SK-N-SH treated with all-trans-retinoic acid at 6 μM for 48 hours (cell line): ENCODE data around the gene TLR7.

Source experiments
- ATAC-seq: fragments of 200-7000 bp; cut with Tn5 transposase; 3 replicates; pipeline ENCODE4 v1.9.1; 2020; ENCODE audit warnings: mild to moderate bottlenecking, moderate library complexity
- BACH2 ChIP-seq: fragments of 250-450 bp; sonication (Bioruptor Pico); IDR thresholded peaks from 2 replicates; pipeline ENCODE4 v1.9.0; 2021; ENCODE audit warnings: mild to moderate bottlenecking, borderline replicate concordance
- CSDC2 ChIP-seq: fragments of 250-450 bp; sonication (Bioruptor Pico); IDR thresholded peaks from 2 replicates; pipeline ENCODE4 v1.5.0; 2020; ENCODE audit warnings: mild to moderate bottlenecking, moderate library complexity
- GLIS3 ChIP-seq: fragments of 250-450 bp; sonication (Bioruptor Pico); IDR thresholded peaks from 2 replicates; pipeline ENCODE4 v1.5.0; 2020; ENCODE audit warnings: mild to moderate bottlenecking, moderate library complexity
- ISL1 ChIP-seq: fragments of 250-450 bp; sonication (Bioruptor Pico); IDR thresholded peaks from 2 replicates; pipeline ENCODE4 v2.1.2; 2022; ENCODE audit warnings: mild to moderate bottlenecking, moderate library complexity
- OSR1 ChIP-seq: fragments of 250-450 bp; sonication (Bioruptor Pico); IDR thresholded peaks from 2 replicates; pipeline ENCODE4 v1.8.0; 2022; ENCODE audit warnings: moderate library complexity, mild to moderate bottlenecking, inconsistent platforms
- PPARA ChIP-seq: fragments of 250-450 bp; sonication (Bioruptor Pico); IDR thresholded peaks from 2 replicates; pipeline ENCODE4 v1.5.0; 2020; ENCODE audit warnings: mild to moderate bottlenecking, borderline replicate concordance
- RARB ChIP-seq: fragments of 250-450 bp; sonication (Bioruptor Pico); IDR thresholded peaks from 2 replicates; pipeline ENCODE4 v1.8.0; 2021; ENCODE audit warnings: mild to moderate bottlenecking, moderate library complexity
- SNAI2 ChIP-seq: fragments of 250-450 bp; sonication (Bioruptor Pico); IDR thresholded peaks from 2 replicates; pipeline ENCODE4 v1.5.0; 2020; ENCODE audit warnings: mild to moderate bottlenecking, moderate library complexity
- TCF4 ChIP-seq: fragments of 250-450 bp; sonication (Bioruptor Pico); IDR thresholded peaks from 2 replicates; pipeline ENCODE4 v1.8.0; 2021; ENCODE audit warnings: mild to moderate bottlenecking, moderate library complexity, borderline replicate concordance
- ZC3H10 ChIP-seq: fragments of 250-450 bp; sonication (Bioruptor Pico); IDR thresholded peaks from 2 replicates; pipeline ENCODE4 v1.5.1; 2021; ENCODE audit warnings: mild to moderate bottlenecking, moderate library complexity
- ZFP3 ChIP-seq: fragments of 250-450 bp; sonication (Bioruptor Pico); IDR thresholded peaks from 2 replicates; pipeline ENCODE4 v1.5.0; 2020; ENCODE audit warnings: mild to moderate bottlenecking, moderate library complexity
- ZNF565 ChIP-seq: fragments of 450-650 bp; formaldehyde crosslinking; conservative IDR thresholded peaks from 2 replicates; pipeline ENCODE4 v1.5.0; 2020; ENCODE audit warnings: low read depth, mild to moderate bottlenecking, moderate library complexity
- ZNF70 ChIP-seq: fragments of 450-650 bp; formaldehyde crosslinking; IDR thresholded peaks from 2 replicates; pipeline ENCODE4 v1.5.0; 2020; ENCODE audit warnings: mild to moderate bottlenecking, moderate library complexity
- ZNF8 ChIP-seq: fragments of 450-650 bp; formaldehyde crosslinking; IDR thresholded peaks from 2 replicates; pipeline ENCODE4 v1.5.0; 2020; ENCODE audit warnings: mild to moderate bottlenecking, moderate library complexity
- TF ChIP-seq, protein P1 (sequence below): fragments of 250-450 bp; sonication (Bioruptor Pico); IDR thresholded peaks from 2 replicates; pipeline ENCODE4 v1.5.1; 2020; ENCODE audit warnings: low read depth, mild to moderate bottlenecking, moderate library complexity
- TF ChIP-seq, protein P2 (sequence below): fragments of 250-450 bp; sonication (Bioruptor Pico); IDR thresholded peaks from 2 replicates; pipeline ENCODE4 v1.5.0; 2020; ENCODE audit warnings: mild to moderate bottlenecking, moderate library complexity
- TF ChIP-seq, protein P3 (sequence below): fragments of 250-450 bp; sonication (Bioruptor Pico); IDR thresholded peaks from 2 replicates; pipeline ENCODE4 v1.5.1; 2021; ENCODE audit warnings: mild to moderate bottlenecking, moderate library complexity
- TF ChIP-seq, protein P4 (sequence below): fragments of 250-450 bp; sonication (Bioruptor Pico); IDR thresholded peaks from 2 replicates; pipeline ENCODE4 v1.8.0; 2021; ENCODE audit warnings: low read depth, mild to moderate bottlenecking, moderate library complexity, borderline replicate concordance
- TF ChIP-seq, protein P5 (sequence below): fragments of 250-450 bp; sonication (Bioruptor Pico); IDR thresholded peaks from 2 replicates; pipeline ENCODE4 v1.8.0; 2020; ENCODE audit warnings: mild to moderate bottlenecking, moderate library complexity, borderline replicate concordance

TLR7 gene

DNA sequence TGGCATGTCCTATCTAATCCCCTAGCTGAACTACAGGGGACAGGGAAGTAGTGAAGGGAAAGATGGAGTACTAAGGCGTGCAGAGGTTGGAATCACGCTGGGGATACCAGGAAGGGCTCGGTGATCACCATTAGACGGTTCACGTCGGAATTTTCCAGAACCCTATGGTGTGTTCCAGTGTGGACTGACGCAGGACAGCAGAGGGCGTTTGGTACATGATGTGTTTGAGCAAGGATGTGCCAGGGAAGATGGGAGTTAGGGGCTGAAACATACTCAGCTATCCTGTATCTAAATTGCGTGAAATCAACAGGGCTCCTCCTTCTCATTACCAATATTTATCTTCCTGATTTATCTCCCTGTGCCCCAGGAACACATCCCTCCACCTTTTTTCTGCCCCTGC is 41.9 kb upstream of the TLR7 start:
- TF ChIP-seq, protein P1, sequence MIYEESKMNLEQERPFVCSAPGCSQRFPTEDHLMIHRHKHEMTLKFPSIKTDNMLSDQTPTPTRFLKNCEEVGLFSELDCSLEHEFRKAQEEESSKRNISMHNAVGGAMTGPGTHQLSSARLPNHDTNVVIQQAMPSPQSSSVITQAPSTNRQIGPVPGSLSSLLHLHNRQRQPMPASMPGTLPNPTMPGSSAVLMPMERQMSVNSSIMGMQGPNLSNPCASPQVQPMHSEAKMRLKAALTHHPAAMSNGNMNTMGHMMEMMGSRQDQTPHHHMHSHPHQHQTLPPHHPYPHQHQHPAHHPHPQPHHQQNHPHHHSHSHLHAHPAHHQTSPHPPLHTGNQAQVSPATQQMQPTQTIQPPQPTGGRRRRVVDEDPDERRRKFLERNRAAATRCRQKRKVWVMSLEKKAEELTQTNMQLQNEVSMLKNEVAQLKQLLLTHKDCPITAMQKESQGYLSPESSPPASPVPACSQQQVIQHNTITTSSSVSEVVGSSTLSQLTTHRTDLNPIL (CRISPR knock-in tag): no peak
- TF ChIP-seq PPARA (CRISPR knock-in tag): no peak
- no peak for TF ChIP-seq ZNF8 (CRISPR knock-in tag)
- TF ChIP-seq, protein P2, sequence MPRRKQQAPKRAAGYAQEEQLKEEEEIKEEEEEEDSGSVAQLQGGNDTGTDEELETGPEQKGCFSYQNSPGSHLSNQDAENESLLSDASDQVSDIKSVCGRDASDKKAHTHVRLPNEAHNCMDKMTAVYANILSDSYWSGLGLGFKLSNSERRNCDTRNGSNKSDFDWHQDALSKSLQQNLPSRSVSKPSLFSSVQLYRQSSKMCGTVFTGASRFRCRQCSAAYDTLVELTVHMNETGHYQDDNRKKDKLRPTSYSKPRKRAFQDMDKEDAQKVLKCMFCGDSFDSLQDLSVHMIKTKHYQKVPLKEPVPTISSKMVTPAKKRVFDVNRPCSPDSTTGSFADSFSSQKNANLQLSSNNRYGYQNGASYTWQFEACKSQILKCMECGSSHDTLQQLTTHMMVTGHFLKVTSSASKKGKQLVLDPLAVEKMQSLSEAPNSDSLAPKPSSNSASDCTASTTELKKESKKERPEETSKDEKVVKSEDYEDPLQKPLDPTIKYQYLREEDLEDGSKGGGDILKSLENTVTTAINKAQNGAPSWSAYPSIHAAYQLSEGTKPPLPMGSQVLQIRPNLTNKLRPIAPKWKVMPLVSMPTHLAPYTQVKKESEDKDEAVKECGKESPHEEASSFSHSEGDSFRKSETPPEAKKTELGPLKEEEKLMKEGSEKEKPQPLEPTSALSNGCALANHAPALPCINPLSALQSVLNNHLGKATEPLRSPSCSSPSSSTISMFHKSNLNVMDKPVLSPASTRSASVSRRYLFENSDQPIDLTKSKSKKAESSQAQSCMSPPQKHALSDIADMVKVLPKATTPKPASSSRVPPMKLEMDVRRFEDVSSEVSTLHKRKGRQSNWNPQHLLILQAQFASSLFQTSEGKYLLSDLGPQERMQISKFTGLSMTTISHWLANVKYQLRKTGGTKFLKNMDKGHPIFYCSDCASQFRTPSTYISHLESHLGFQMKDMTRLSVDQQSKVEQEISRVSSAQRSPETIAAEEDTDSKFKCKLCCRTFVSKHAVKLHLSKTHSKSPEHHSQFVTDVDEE (CRISPR knock-in tag): no peak
- TF ChIP-seq ZFP3 (CRISPR knock-in tag): no peak
- no peak for TF ChIP-seq ZNF565 (CRISPR knock-in tag)
- TF ChIP-seq TCF4 (CRISPR knock-in tag): no peak
- TF ChIP-seq ZC3H10: no peak
- TF ChIP-seq, protein P3, sequence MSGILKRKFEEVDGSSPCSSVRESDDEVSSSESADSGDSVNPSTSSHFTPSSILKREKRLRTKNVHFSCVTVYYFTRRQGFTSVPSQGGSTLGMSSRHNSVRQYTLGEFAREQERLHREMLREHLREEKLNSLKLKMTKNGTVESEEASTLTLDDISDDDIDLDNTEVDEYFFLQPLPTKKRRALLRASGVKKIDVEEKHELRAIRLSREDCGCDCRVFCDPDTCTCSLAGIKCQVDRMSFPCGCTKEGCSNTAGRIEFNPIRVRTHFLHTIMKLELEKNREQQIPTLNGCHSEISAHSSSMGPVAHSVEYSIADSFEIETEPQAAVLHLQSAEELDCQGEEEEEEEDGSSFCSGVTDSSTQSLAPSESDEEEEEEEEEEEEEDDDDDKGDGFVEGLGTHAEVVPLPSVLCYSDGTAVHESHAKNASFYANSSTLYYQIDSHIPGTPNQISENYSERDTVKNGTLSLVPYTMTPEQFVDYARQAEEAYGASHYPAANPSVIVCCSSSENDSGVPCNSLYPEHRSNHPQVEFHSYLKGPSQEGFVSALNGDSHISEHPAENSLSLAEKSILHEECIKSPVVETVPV (CRISPR knock-in tag): no peak
- ATAC-seq: no peak

DNA sequence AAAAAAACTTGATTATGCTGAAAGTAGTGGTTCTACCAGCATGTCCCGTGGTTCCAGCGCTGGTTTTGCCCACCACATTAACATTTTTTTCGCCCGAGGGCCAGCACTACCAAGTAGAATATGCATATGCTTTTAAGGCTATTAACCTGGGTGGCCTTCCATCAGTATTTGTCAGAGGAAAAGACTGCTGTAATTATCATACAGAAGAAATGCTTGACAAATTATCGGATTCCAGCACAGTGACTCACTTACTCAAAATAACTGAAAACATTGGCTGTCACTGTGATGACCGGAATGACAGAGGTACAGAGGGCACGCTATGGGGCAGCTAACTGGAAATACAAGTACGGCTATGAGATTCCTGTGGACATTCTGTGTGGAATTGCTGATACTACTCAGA is 41.1 kb upstream of the TLR7 start:
- TF ChIP-seq ISL1: peak; percentile 29; the same call in 1 of the 2 replicates
- TF ChIP-seq, protein P4, sequence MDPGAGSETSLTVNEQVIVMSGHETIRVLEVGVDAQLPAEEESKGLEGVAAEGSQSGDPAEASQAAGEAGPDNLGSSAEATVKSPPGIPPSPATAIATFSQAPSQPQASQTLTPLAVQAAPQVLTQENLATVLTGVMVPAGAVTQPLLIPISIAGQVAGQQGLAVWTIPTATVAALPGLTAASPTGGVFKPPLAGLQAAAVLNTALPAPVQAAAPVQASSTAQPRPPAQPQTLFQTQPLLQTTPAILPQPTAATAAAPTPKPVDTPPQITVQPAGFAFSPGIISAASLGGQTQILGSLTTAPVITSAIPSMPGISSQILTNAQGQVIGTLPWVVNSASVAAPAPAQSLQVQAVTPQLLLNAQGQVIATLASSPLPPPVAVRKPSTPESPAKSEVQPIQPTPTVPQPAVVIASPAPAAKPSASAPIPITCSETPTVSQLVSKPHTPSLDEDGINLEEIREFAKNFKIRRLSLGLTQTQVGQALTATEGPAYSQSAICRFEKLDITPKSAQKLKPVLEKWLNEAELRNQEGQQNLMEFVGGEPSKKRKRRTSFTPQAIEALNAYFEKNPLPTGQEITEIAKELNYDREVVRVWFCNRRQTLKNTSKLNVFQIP (CRISPR knock-in tag): no peak
- ATAC-seq: peak; percentile 38; the same call in 2 of the 3 replicates

DNA sequence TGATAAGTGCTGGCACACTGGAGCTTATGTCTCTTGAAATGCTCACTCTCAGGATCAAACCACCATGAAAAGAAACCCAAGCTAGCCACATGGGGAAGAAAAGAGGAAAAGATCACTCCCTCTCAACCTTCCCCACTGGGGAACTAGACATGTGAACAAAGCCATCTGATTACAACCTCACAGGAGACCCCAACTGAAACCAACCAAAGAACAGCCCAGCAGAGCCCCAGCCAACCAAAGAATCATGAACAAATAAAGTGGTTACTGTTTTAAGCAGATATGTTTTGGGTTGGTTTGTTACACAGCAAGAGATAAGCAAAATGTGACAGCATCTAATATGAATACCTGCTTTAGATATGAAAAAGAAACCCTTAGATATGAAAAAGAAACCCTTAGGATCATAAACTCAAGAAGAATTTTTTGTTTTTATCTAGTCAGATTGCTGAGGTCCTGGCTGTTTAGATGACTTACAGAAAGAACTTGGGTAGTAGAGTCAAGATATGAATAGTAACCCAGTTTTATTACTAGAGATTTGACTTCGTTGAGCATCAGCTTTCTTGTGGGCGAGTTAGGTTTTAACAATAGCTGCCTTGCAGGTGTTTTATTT is 23.7 kb upstream of the TLR7 start:
- TF ChIP-seq GLIS3 (CRISPR knock-in tag) (no peak), ISL1 (no peak), ZFP3 (CRISPR knock-in tag) (no peak), ZC3H10 (no peak), SNAI2 (CRISPR knock-in tag) (no peak), PPARA (CRISPR knock-in tag) (no peak), BACH2 (CRISPR knock-in tag) (no peak), CSDC2 (no peak), OSR1 (no peak), RARB (CRISPR knock-in tag) (no peak), ZNF8 (CRISPR knock-in tag) (no peak), ZNF70 (CRISPR knock-in tag) (no peak)
- TF ChIP-seq, protein P2 (CRISPR knock-in tag): no peak
- TF ChIP-seq, protein P5, sequence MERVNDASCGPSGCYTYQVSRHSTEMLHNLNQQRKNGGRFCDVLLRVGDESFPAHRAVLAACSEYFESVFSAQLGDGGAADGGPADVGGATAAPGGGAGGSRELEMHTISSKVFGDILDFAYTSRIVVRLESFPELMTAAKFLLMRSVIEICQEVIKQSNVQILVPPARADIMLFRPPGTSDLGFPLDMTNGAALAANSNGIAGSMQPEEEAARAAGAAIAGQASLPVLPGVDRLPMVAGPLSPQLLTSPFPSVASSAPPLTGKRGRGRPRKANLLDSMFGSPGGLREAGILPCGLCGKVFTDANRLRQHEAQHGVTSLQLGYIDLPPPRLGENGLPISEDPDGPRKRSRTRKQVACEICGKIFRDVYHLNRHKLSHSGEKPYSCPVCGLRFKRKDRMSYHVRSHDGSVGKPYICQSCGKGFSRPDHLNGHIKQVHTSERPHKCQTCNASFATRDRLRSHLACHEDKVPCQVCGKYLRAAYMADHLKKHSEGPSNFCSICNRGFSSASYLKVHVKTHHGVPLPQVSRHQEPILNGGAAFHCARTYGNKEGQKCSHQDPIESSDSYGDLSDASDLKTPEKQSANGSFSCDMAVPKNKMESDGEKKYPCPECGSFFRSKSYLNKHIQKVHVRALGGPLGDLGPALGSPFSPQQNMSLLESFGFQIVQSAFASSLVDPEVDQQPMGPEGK: no peak
- TF ChIP-seq, protein P3 (CRISPR knock-in tag): no peak
- TF ChIP-seq, protein P1 (CRISPR knock-in tag): no peak
- ATAC-seq: no peak
